Neural crest cell (in vitro differentiated cells): ENCODE measurements around the gene NOL12. TPM values are rescaled to one million over a fixed set of nuclear protein-coding genes. Genes with fewer than 3 reads are reported as not detected.
A peak's percentile ranks its signal among the peaks of the same experiment; 100 is the strongest.

Experiments used
- DNase-seq: peaks from one replicate; pipeline ENCODE4 v3.0.0; 2021; ENCODE audit warnings: low read depth, mixed read lengths, low spot score
- H3K27ac Mint-ChIP-seq: one replicate; pipeline ENCODE4 v1.8.0; 2021; ENCODE audit warnings: mild to moderate bottlenecking, mixed read lengths; ENCODE audit not compliant: unreplicated experiment
- H3K27me3 Mint-ChIP-seq: 2 replicates; pipeline ENCODE4 v1.8.0; 2021; ENCODE audit warnings: low read depth, mild to moderate bottlenecking, mixed read lengths
- H3K36me3 Mint-ChIP-seq: 2 replicates; pipeline ENCODE4 v1.8.0; 2021; ENCODE audit warnings: low read depth, mild to moderate bottlenecking, mixed read lengths
- H3K4me1 Mint-ChIP-seq: 2 replicates; pipeline ENCODE4 v1.8.0; 2021; ENCODE audit warnings: mixed read lengths
- H3K4me3 Mint-ChIP-seq: one replicate; pipeline ENCODE4 v1.8.0; 2021; ENCODE audit warnings: mild to moderate bottlenecking, mixed read lengths
- H3K9me3 Mint-ChIP-seq: 2 replicates; pipeline ENCODE4 v1.8.0; 2021; ENCODE audit warnings: mixed read lengths
- total RNA-seq: library from RNA; stranded (reverse); gene quantifications from 2 replicates; pipeline ENCODE4 v1.2.1, GENCODE V29; 2021
- TF ChIP-seq, protein P1 (sequence below): fragments of 200-600 bp; sonication (generic); conservative IDR thresholded peaks from 2 replicates; pipeline ENCODE4 v1.5.0; 2021; ENCODE audit warnings: antibody characterized with exemption, mild to moderate bottlenecking

NOL12 gene
- total RNA-seq, 1 donor from 2014 or later: 43.3 TPM

DNA sequence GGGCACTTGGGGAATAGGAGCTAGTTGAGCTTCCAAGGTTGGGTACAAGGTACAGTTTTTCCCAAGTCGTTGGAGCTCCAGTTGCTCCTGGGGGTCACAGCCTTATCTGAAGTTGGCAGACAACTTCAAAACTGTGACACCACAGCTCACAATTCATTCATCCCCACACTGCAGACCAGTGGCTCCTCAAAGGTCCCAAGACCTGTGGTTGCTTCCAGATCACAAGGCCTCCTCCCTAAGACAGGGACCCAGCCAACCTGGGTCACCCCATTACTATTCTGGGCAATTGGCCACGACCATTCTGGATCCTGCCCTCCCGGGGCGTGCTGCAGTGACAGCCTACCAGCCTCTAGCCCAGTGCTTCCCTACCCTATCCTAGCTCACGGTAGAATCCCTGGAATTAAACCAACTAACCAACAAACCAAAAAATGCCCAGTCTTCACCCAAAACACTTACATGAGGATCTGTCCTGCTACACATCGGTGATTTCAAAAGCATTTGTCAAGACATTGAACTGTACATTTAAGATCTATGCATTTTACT lies 28.5 kb upstream of the NOL12 start:
- Mint-ChIP-seq H3K36me3 (no peaks in the 10 kb centered on the region), H3K27ac (peak overlapping the region; percentile 96), H3K9me3 (no peaks in the 10 kb centered on the region), H3K27me3 (no peaks in the 10 kb centered on the region), H3K4me1 (peaks cover 40% of the 10 kb centered on the region), H3K4me3 (peak overlapping the region; percentile 94)
- no peak for DNase-seq
- TF ChIP-seq, protein P1, sequence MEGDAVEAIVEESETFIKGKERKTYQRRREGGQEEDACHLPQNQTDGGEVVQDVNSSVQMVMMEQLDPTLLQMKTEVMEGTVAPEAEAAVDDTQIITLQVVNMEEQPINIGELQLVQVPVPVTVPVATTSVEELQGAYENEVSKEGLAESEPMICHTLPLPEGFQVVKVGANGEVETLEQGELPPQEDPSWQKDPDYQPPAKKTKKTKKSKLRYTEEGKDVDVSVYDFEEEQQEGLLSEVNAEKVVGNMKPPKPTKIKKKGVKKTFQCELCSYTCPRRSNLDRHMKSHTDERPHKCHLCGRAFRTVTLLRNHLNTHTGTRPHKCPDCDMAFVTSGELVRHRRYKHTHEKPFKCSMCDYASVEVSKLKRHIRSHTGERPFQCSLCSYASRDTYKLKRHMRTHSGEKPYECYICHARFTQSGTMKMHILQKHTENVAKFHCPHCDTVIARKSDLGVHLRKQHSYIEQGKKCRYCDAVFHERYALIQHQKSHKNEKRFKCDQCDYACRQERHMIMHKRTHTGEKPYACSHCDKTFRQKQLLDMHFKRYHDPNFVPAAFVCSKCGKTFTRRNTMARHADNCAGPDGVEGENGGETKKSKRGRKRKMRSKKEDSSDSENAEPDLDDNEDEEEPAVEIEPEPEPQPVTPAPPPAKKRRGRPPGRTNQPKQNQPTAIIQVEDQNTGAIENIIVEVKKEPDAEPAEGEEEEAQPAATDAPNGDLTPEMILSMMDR: no peak

DNA sequence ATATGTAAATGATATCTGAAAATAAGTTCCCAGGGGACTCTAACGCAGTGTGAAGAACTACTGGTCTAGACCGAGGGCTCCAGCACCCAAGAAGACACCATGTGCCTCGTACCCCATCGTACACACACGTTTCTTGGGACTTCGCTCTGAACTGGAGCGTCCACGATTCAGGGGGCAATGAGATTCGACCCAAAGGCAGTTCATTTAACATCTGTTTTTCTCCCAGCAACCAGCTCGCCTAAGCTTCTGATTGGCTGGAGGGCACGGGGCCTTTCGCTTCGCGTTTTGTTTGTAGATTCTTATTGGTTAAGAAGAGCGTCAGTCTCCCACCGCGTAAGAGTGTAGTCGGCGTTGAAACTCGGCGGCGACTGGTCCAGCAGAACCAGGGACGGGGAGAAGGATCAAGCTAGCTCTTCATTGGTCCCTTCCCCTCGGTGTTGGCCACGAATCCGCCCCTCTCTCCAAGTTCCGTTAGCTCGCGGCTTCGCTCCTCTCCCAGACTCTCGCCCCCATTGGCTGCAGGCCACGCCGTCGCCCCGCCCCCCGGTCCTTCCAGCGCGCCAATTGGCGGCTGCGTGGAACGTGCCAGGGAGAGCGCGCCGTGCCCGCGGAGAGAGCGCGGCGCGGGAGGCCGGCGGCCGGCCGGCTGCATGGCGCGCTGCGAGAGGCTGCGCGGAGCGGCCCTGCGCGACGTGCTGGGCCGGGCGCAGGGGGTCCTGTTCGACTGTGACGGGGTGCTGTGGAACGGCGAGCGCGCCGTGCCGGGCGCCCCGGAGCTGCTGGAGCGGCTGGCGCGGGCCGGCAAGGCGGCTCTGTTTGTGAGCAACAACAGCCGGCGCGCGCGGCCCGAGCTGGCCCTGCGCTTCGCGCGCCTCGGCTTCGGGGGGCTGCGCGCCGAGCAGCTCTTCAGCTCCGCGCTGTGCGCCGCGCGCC lies 27.7 kb upstream of the NOL12 start, which contains the start of gene PDXP:
Gene PDXP, plus strand, starts transcription at position 591 of the 933 bp plus-strand sequence. Its CDS starts 60 bp downstream, at position 651.
- H3K4me1 Mint-ChIP-seq: peaks cover 40% of the 10 kb centered on the region
- TF ChIP-seq, protein P1: no peak
- peak; percentile 98 for DNase-seq
- no peaks in the 10 kb centered on the region for H3K27me3 Mint-ChIP-seq
- no peaks in the 10 kb centered on the region for H3K9me3 Mint-ChIP-seq
- peak within 1 kb of the TSS; percentile 96 for H3K27ac Mint-ChIP-seq
- H3K4me3 Mint-ChIP-seq: peak within 1 kb of the TSS; percentile 94
- no peaks in the 10 kb centered on the region for H3K36me3 Mint-ChIP-seq

DNA sequence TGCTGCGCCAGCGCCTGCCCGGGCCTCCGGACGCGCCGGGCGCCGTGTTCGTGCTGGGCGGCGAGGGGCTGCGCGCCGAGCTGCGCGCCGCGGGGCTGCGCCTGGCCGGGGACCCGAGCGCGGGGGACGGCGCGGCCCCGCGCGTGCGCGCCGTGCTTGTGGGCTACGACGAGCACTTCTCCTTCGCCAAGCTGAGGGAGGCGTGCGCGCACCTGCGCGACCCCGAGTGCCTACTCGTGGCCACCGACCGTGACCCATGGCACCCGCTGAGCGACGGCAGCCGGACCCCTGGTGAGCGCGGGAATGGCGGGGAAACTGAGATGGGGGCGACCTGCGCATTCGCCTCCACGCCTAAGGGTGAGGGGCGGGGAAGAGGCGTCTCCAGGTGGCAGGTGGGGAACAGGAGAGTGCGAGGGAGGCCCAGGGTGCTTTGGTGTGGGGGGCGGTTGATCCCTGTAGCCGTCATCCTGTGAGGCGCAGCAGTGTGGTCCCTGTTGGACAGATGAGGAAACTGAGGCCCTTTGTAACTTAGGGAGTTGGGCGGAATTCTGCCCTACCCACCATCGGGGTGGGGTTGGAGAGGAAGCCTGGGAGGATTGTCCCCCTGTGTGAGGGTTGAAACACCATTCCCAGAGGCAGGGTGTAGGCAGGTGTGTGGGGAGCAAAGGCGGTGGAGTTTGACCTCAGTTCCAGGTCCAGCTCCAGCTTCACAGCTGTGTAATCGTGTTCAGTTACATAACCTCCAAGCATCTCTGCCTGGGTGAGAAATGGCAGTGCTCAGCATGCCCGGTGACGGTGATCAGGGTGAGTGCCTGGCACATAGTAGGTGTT lies 26.9 kb upstream of the NOL12 start:
- TF ChIP-seq, protein P1: no peak
- no peak for DNase-seq
- Mint-ChIP-seq H3K27ac (peak overlapping the region; percentile 67), H3K9me3 (no peaks in the 10 kb centered on the region), H3K4me3 (peak overlapping the region; percentile 86), H3K27me3 (no peaks in the 10 kb centered on the region), H3K36me3 (no peaks in the 10 kb centered on the region), H3K4me1 (peaks cover 41% of the 10 kb centered on the region)

DNA sequence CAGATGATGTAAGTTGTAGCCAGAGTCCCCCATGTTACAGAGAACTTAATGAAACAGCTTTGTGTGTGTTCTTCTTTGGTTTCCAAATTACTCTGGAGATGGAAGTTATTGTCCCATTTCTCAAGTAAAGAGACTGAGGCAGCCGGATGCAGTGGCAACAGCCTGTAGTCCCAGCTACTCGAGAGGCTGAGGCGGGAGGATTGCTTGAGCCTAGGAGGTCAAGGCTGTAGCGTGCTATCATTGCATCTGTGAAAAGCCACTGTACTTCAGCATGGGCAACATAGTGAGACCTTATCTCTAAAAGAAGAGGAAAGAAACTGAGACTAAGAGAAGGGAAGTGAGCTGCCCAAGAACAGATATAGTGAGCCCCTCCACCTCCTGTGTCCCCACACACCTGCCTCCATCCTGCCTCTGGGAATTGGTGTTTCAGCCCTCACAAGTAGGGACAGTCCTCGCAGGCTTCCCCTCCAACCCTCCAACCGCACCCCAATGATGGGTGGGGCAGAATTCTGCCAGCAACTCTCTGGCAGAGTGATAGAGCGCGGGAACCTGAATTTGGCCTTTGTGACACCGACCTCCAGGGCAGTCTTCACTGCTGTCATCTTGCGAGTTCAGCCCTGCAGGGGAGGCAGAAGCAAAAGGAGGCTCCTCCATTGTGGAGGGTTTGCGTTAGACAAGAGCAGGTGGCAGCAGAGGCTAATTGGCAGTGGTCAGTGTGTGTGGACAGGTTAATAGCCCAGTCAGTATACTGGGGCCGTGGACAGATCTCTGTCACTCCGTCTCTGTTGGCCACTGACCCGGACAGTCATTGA lies 26.0 kb upstream of the NOL12 start:
- H3K27ac Mint-ChIP-seq: peak overlapping the region; percentile 67
- TF ChIP-seq, protein P1: no peak
- H3K4me1 Mint-ChIP-seq: peaks cover 50% of the 10 kb centered on the region
- no peaks in the 10 kb centered on the region for H3K9me3 Mint-ChIP-seq
- H3K36me3 Mint-ChIP-seq: peaks cover 4% of the 10 kb centered on the region
- DNase-seq: no peak
- H3K4me3 Mint-ChIP-seq: peak overlapping the region; percentile 86
- H3K27me3 Mint-ChIP-seq: no peaks in the 10 kb centered on the region

DNA sequence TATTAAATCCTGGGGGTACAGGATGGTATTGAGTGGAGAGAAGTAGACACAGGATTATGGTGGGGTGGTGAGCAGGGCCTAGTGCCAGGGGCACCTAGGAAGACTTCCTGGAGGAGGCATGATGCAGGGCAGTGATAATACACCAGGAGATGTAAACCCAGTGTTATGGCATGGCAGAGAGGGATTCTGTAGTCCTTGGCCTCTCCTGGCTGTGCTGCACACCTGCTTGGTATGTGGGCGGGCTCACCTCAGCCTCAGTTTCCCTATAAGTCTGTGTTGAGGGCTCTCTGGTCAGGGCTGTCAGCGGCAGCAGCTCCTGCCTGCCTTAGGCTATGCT lies 25.5 kb upstream of the NOL12 start:
- TF ChIP-seq, protein P1: no peak
- H3K4me3 Mint-ChIP-seq: peak overlapping the region; percentile 86
- peaks cover 51% of the 10 kb centered on the region for H3K4me1 Mint-ChIP-seq
- peaks cover 4% of the 10 kb centered on the region for H3K36me3 Mint-ChIP-seq
- no peak for DNase-seq
- no peak overlapping the region for H3K27ac Mint-ChIP-seq
- no peaks in the 10 kb centered on the region for H3K27me3 Mint-ChIP-seq
- no peaks in the 10 kb centered on the region for H3K9me3 Mint-ChIP-seq
